Panc1 (cell line): ENCODE data around the gene PCYT2. TPM values are rescaled to one million over a fixed set of nuclear protein-coding genes. Genes with fewer than 3 reads are reported as not detected.

Source experiments
- ATAC-seq: fragments of 200-7000 bp; cut with Tn5 transposase; 2 replicates; pipeline ENCODE4 v1.9.1; 2020; ENCODE audit warnings: mild to moderate bottlenecking, moderate library complexity
- BruUV-seq: library from RNA; stranded (reverse); fragments of 400-500 nt; replicated peaks from 2 replicates; lab custom pipeline; 2021; lab: Mats Ljungman, UMichigan
- CTCF ChIA-PET: fragments of 300-600 bp; sonication (Branson Sonifier 250); formaldehyde crosslinking; loops from one replicate; lab custom pipeline; 2022; ENCODE audit warnings: antibody characterized with exemption; lab: Charles Lee
- POLR2A ChIA-PET: fragments of 300-600 bp; sonication (Branson Sonifier 250); formaldehyde crosslinking; loops from one replicate; lab custom pipeline; 2022; ENCODE audit warnings: antibody characterized with exemption; lab: Charles Lee
- DNase-seq: peaks from one replicate; pipeline ENCODE4 v3.0.0-alpha.2; 2010; ENCODE audit warnings: low read depth, low spot score
- H3K27ac ChIP-seq: 2 replicates; pipeline ENCODE4 v1.5.1; 2011; ENCODE audit warnings: mild to moderate bottlenecking, low read length, inconsistent platforms
- H3K27me3 ChIP-seq: fragments of 200-500 bp; sonication (Bioruptor generic); 2 replicates; pipeline ENCODE4 v1.6.0; 2014; ENCODE audit warnings: low read length, inconsistent platforms; ENCODE audit not compliant: control insufficient read depth, insufficient read depth
- H3K36me3 ChIP-seq: fragments of 200-500 bp; sonication (Bioruptor generic); 2 replicates; pipeline ENCODE4 v1.5.1; 2014; ENCODE audit warnings: inconsistent platforms, mild to moderate bottlenecking, low read length, moderate library complexity; ENCODE audit not compliant: control insufficient read depth, insufficient read depth
- H3K4me1 ChIP-seq: 2 replicates; pipeline ENCODE4 v1.5.1; 2011; ENCODE audit warnings: inconsistent platforms, mild to moderate bottlenecking, low read length, moderate library complexity; ENCODE audit not compliant: control insufficient read depth, insufficient read depth
- H3K4me3 ChIP-seq, 2 experiments: 2 replicates each; pipeline ENCODE4 v1.5.1; 2011 to 2012; ENCODE audit warnings: low read depth in 2 of 2, low read length in 2 of 2, mild to moderate bottlenecking in 2 of 2, inconsistent platforms in 1 of 2, moderate library complexity in 1 of 2
- H3K9me3 ChIP-seq: fragments of 200-500 bp; sonication (Bioruptor generic); 2 replicates; pipeline ENCODE4 v1.5.1; 2014; ENCODE audit warnings: low read depth, mild to moderate bottlenecking, inconsistent platforms, low read length, moderate library complexity; ENCODE audit not compliant: control insufficient read depth, insufficient read depth
- CTCF ChIP-seq: fragments of 450-650 bp; IDR thresholded peaks from 2 replicates; pipeline ENCODE4 v1.5.1; 2017; ENCODE audit warnings: mild to moderate bottlenecking
- POLR2AphosphoS5 ChIP-seq: IDR thresholded peaks from 2 replicates; pipeline ENCODE4 v1.6.1; 2012; ENCODE audit warnings: mild to moderate bottlenecking, low read depth, low read length, moderate library complexity
- REST ChIP-seq, 2 experiments: IDR thresholded peaks; 2 replicates each; pipeline ENCODE4 v1.6.1; 2011 to 2012; ENCODE audit warnings: low read depth in 2 of 2, control low read depth in 1 of 2, low read length in 1 of 2, mild to moderate bottlenecking in 1 of 2, moderate library complexity in 1 of 2; ENCODE audit not compliant: insufficient read depth in 1 of 2
- SIN3A ChIP-seq: IDR thresholded peaks from 2 replicates; pipeline ENCODE4 v1.6.1; 2012; ENCODE audit warnings: low read depth, mild to moderate bottlenecking, low read length, moderate library complexity, borderline replicate concordance; ENCODE audit not compliant: insufficient read depth
- TCF7L2 ChIP-seq: IDR thresholded peaks from 2 replicates; pipeline ENCODE4 v1.6.1; 2011; ENCODE audit warnings: mild to moderate bottlenecking, low read depth, low read length, inconsistent platforms
- in situ Hi-C: cut with HindIII; loops from 2 replicates; pipeline ENCODE4 v1.10.0; 2016; ENCODE audit warnings: low sequenced_read_pairs, low pct_unique_long_range_greater_than_20kb
- intact Hi-C: fragments of 100-400 bp; cut with micrococcal nuclease; formaldehyde crosslinking; loops from one replicate; pipeline ENCODE4 v1.10.0; 2022; ENCODE audit not compliant: unreplicated experiment
- total RNA-seq: library from RNA; stranded (reverse); gene quantifications from one replicate; pipeline ENCODE4 v1.2.1, GENCODE V29; 2021; ENCODE audit not compliant: unreplicated experiment

The PCYT2 gene
- total RNA-seq, 1 experiment from 2014 or later = 91.2 TPM

- in situ Hi-C loops = no loop called here
- TF ChIP-seq TCF7L2 = no peak
- no peak for TF ChIP-seq POLR2AphosphoS5
- no peak for TF ChIP-seq CTCF
- no peak for TF ChIP-seq REST (IDR thresholded peaks at IDR 0.05; ENCODE audit: insufficient read depth in 1 of 2, low read depth in 2 of 2, low read length in 1 of 2)
- TF ChIP-seq SIN3A = no peak
- Histone ChIP-seq H3K9me3 (no peaks in the 10 kb centered on the region), H3K27ac (no peak overlapping the region), H3K4me1 (peaks cover 21% of the 10 kb centered on the region), H3K27me3 (no peaks in the 10 kb centered on the region), H3K4me3 (no peak overlapping the region), H3K36me3 (no peaks in the 10 kb centered on the region; the same call in 1 of the 2 replicates)
- DNase-seq = no peak
- POLR2A ChIA-PET = interaction anchor here (0.6 to 0.7 kb wide), 2 partner anchors 17 to 28 kb away, joined by 5 to 10 read pairs; no protein-coding TSS in a partner anchor
- ATAC-seq = no peak
- intact Hi-C loops = no loop called here
- CTCF ChIA-PET = no interaction called here
- no TSS peak for BruUV-seq
Measured at GRCh38 chr17:81909231-81909630, 2.0 kb downstream of the PCYT2 start.

DNA sequence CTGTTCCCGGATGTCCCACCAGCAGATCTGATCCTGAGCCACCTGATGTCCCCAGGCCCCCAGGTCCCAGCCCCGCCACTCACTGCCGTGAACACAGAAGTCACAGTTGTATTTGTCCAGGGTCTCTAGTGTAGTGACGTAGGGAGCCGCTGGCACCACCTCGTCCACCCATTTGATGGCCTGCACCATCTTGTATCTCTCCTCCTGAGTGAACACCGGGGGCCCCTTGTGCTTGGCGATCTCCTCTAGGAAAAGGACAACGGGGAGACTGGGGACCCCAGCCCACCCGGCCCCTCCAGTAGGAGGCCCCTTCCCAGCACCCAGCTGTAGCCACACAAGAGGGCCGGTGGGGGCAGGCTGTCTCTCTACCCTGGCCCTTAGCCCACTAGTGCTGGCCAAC is 2.4 kb downstream of the PCYT2 start:
- ChIA-PET CTCF (no interaction called here), POLR2A (interaction anchor here (0.7 kb wide), 1 partner anchor 28 kb away, joined by 10 read pairs; no protein-coding TSS in a partner anchor)
- Histone ChIP-seq H3K4me3 (no peak overlapping the region), H3K4me1 (peaks cover 21% of the 10 kb centered on the region), H3K9me3 (no peaks in the 10 kb centered on the region), H3K27me3 (no peaks in the 10 kb centered on the region), H3K27ac (no peak overlapping the region), H3K36me3 (no peaks in the 10 kb centered on the region; the same call in 1 of the 2 replicates)
- no peak for TF ChIP-seq CTCF
- no peak for TF ChIP-seq SIN3A
- TF ChIP-seq POLR2AphosphoS5 = no peak
- BruUV-seq = no TSS peak
- ATAC-seq (no peak), DNase-seq (no peak)
- intact Hi-C loops = no loop called here
- in situ Hi-C loops = no loop called here
